HepG2 (cell line): ENCODE data around the gene ATP11A. TPM values are rescaled to one million over a fixed set of nuclear protein-coding genes. Genes with fewer than 3 reads are reported as not detected.

Source experiments
- ATAC-seq: fragments of 200-7000 bp; cut with Tn5 transposase; 3 replicates; pipeline ENCODE4 v1.9.1; 2020; ENCODE audit warnings: mild to moderate bottlenecking, moderate library complexity
- BruUV-seq: library from RNA; stranded (reverse); fragments of 400-500 nt; replicated peaks from 2 replicates; lab custom pipeline; 2021; lab: Mats Ljungman, UMichigan
- CTCF ChIA-PET: fragments of 300-600 bp; formaldehyde crosslinking; extraction: SDS; loops from one replicate; lab custom pipeline; 2021; ENCODE audit warnings: low total read pairs, inconsistent platforms, low intra/inter-chr PET ratio; lab: Yijun Ruan, JAX
- POLR2A ChIA-PET: fragments of 350-600 bp; sonication (Branson Sonifier 250); formaldehyde crosslinking; loops from one replicate; lab custom pipeline; 2020; ENCODE audit warnings: antibody characterized with exemption, inconsistent platforms; lab: Yijun Ruan, JAX
- DNase-seq: peaks from one replicate; pipeline ENCODE4 v3.0.0-alpha.2; 2015; ENCODE audit warnings: low spot score
- FAIRE-seq: peaks from 3 replicates; lab custom pipeline; 2011; peaks lifted over from hg19 to GRCh38; lab: Jason Lieb, UNC
- H2AFZ ChIP-seq: one replicate; pipeline ENCODE4 v1.6.1; 2011; ENCODE audit warnings: low read length, inconsistent platforms
- H3K27ac ChIP-seq: fragments of 300-600 bp; 3 replicates; pipeline ENCODE4 v1.8.0; 2011; ENCODE audit warnings: mixed run types, mild to moderate bottlenecking, mixed read lengths, low read length, inconsistent platforms; ENCODE audit not compliant: insufficient read depth; ENCODE audit errors: extremely low read length
- H3K27me3 ChIP-seq, 2 experiments: fragments of 200-600 bp in 1 of 2; 2 replicates in 1 of 2; 3 replicates in 1 of 2; pipeline versions ENCODE4 v1.6.0 to v1.8.0; 2011; ENCODE audit warnings: low read length in 2 of 2, mild to moderate bottlenecking in 2 of 2, moderate library complexity in 2 of 2, inconsistent platforms in 1 of 2; ENCODE audit not compliant: insufficient read depth in 2 of 2, control insufficient read depth in 1 of 2
- H3K36me3 ChIP-seq, 2 experiments: fragments of 200-600 bp in 1 of 2; replicated peaks in 1 of 2; 2 replicates in 1 of 2; 3 replicates in 1 of 2; pipeline versions ENCODE4 v1.5.1 to v1.8.0; 2011; ENCODE audit warnings: low read length in 2 of 2, inconsistent platforms in 1 of 2; ENCODE audit not compliant: insufficient read depth in 2 of 2, control insufficient read depth in 1 of 2
- H3K4me1 ChIP-seq: 2 replicates; pipeline ENCODE4 v1.5.1; 2012; ENCODE audit warnings: low read length, inconsistent platforms; ENCODE audit not compliant: insufficient read depth
- H3K4me2 ChIP-seq: 2 replicates; pipeline ENCODE4 v1.6.0; 2011; ENCODE audit warnings: low read depth, low read length, inconsistent platforms
- H3K4me3 ChIP-seq, 3 experiments: fragments of 200-600 bp in 1 of 3; sonication (generic), shearing (Covaris generic) in 1 of 3; replicated peaks in 1 of 3; 2 replicates each; pipeline ENCODE4 v1.5.1; 2011 to 2016; ENCODE audit warnings: low read length in 3 of 3, inconsistent platforms in 2 of 3, low read depth in 2 of 3, mild to moderate bottlenecking in 2 of 3, control low read depth in 1 of 3, mixed read lengths in 1 of 3; ENCODE audit not compliant: insufficient read depth in 1 of 3
- H3K79me2 ChIP-seq: one replicate; pipeline ENCODE4 v1.6.1; 2011; ENCODE audit warnings: low read length, inconsistent platforms; ENCODE audit not compliant: insufficient read depth
- H3K9ac ChIP-seq: 2 replicates; pipeline ENCODE4 v1.6.0; 2011; ENCODE audit warnings: mild to moderate bottlenecking, low read depth, low read length, inconsistent platforms; ENCODE audit not compliant: insufficient read depth
- H3K9me3 ChIP-seq: 2 replicates; pipeline ENCODE4 v1.5.1; 2012; ENCODE audit warnings: mild to moderate bottlenecking, low read length
- H4K20me1 ChIP-seq: 2 replicates; pipeline ENCODE4 v1.6.0; 2011; ENCODE audit warnings: inconsistent platforms, mild to moderate bottlenecking, low read length, moderate library complexity; ENCODE audit not compliant: insufficient read depth
- HDAC1 ChIP-seq: sonication (generic); formaldehyde crosslinking; IDR thresholded peaks from 2 replicates; pipeline ENCODE4 v1.5.1; 2020; ENCODE audit warnings: mild to moderate bottlenecking, missing genetic modification reagents
- JUN ChIP-seq: sonication (generic); formaldehyde crosslinking; IDR thresholded peaks from 2 replicates; pipeline ENCODE4 v1.4.0; 2020; ENCODE audit warnings: mild to moderate bottlenecking, missing genetic modification reagents
- KDM6A ChIP-seq: IDR thresholded peaks from 2 replicates; pipeline ENCODE4 v1.6.1; 2016; ENCODE audit warnings: low read depth
- MAFF ChIP-seq: IDR thresholded peaks from 2 replicates; pipeline ENCODE4 v1.6.1; 2011; ENCODE audit warnings: low read depth, low read length, improper control_type of control experiment
- MAFK ChIP-seq, 2 experiments: IDR thresholded peaks in 1 of 2; conservative IDR thresholded peaks in 1 of 2; 2 replicates each; pipeline ENCODE4 v1.6.1; 2011; ENCODE audit warnings: improper control_type of control experiment in 2 of 2, low read length in 2 of 2
- MBNL3 ChIP-seq: fragments of 250-450 bp; sonication (Bioruptor Pico); conservative IDR thresholded peaks from 2 replicates; pipeline ENCODE4 v1.8.0; 2022; ENCODE audit warnings: mild to moderate bottlenecking, inconsistent platforms
- NR2C2 ChIP-seq: sonication (generic); formaldehyde crosslinking; IDR thresholded peaks from 2 replicates; pipeline ENCODE4 v1.4.0; 2020; ENCODE audit warnings: missing genetic modification reagents, mild to moderate bottlenecking, moderate library complexity, borderline replicate concordance
- POLR2AphosphoS2 ChIP-seq: IDR thresholded peaks from 2 replicates; pipeline ENCODE4 v1.6.1; 2011; ENCODE audit warnings: low read depth, low read length, improper control_type of control experiment
- SNRNP70 ChIP-seq: fragments of 200-400 bp; formaldehyde crosslinking; IDR thresholded peaks from 2 replicates; pipeline ENCODE4 v1.6.1; 2017; ENCODE audit warnings: mild to moderate bottlenecking, low read depth, low read length, moderate library complexity
- U2AF2 ChIP-seq: fragments of 200-400 bp; formaldehyde crosslinking; IDR thresholded peaks from 2 replicates; pipeline ENCODE4 v1.6.1; 2017; ENCODE audit warnings: low read depth, mild to moderate bottlenecking, low read length
- ZMYM3 ChIP-seq: sonication (generic); formaldehyde crosslinking; IDR thresholded peaks from 2 replicates; pipeline ENCODE4 v1.5.1; 2020; ENCODE audit warnings: mild to moderate bottlenecking, missing genetic modification reagents
- ZMYM4 ChIP-seq: sonication (generic); formaldehyde crosslinking; IDR thresholded peaks from 2 replicates; pipeline ENCODE4 v1.8.1; 2023; ENCODE audit warnings: mild to moderate bottlenecking, missing genetic modification reagents
- ZNF10 ChIP-seq: sonication (generic); formaldehyde crosslinking; IDR thresholded peaks from 2 replicates; pipeline ENCODE4 v1.4.0; 2020; ENCODE audit warnings: mild to moderate bottlenecking, low read depth, missing genetic modification reagents, borderline replicate concordance
- WGBS: methylation state at CpG from one replicate; pipeline ENCODE4 v1.1.6; 2017; ENCODE audit warnings: low lambda C conversion rate; 5-methylcytosine and 5-hydroxymethylcytosine counted together
- in situ Hi-C: cut with HindIII; loops from 2 replicates; pipeline ENCODE4 v1.10.0; 2017; ENCODE audit warnings: low pct_unique_long_range_greater_than_20kb; ENCODE audit not compliant: extremely low pct_ligation_motif_present
- intact Hi-C: fragments of 100-400 bp; cut with micrococcal nuclease; formaldehyde crosslinking; loops from one replicate; pipeline ENCODE4 v1.10.0; 2022; ENCODE audit not compliant: unreplicated experiment
- polyA plus RNA-seq, 8 experiments: library from polyadenylated mRNA; depleted of rRNA in 3 of 8; stranded (reverse) in 7 of 8; unstranded in 1 of 8; fragments of >200 nt; fragmentation: Illumina TruSeq in 4 of 8; extraction: Trizol in 4 of 8; gene quantifications; 2 replicates each; pipeline versions ENCODE4 v1.2.1 to v1.2.3, GENCODE V29; 2011 to 2016; ENCODE audit warnings: low read depth in 4 of 8, missing spikeins in 1 of 8, mixed read lengths in 1 of 8; ENCODE audit not compliant: insufficient read depth in 1 of 8
- total RNA-seq, 5 experiments: library from RNA; depleted of rRNA; stranded (reverse); fragments of >200 nt; fragmentation: Illumina TruSeq; extraction: Trizol; gene quantifications; 2 replicates each; pipeline ENCODE4 v1.2.3, GENCODE V29; 2016; ENCODE audit warnings: low read depth in 1 of 5
- TF ChIP-seq, protein P1 (sequence below): sonication (generic); formaldehyde crosslinking; IDR thresholded peaks from 2 replicates; pipeline ENCODE4 v1.5.0; 2020; ENCODE audit warnings: missing genetic modification reagents, mild to moderate bottlenecking, borderline replicate concordance
- TF ChIP-seq, protein P2 (sequence below), 2 experiments: sonication (generic) in 1 of 2; formaldehyde crosslinking in 1 of 2; IDR thresholded peaks; 2 replicates each; pipeline versions ENCODE4 v1.5.1 to v1.6.1; 2011 to 2020; ENCODE audit warnings: borderline replicate concordance in 1 of 2, low read depth in 1 of 2, low read length in 1 of 2, mild to moderate bottlenecking in 1 of 2, missing genetic modification reagents in 1 of 2, moderate library complexity in 1 of 2
- TF ChIP-seq, protein P3 (sequence below): sonication (generic); formaldehyde crosslinking; IDR thresholded peaks from 2 replicates; pipeline ENCODE4 v1.5.0; 2020; ENCODE audit warnings: missing genetic modification reagents

The ATP11A gene
- total and polyA plus RNA-seq, 2 of the 13 experiments (the other 11 are each of a cell fraction or from before 2014, with no cell fraction given) = 18.4 to 20.1 TPM

GRCh38 chr13:112924365-112924764 lies 234.5 kb downstream of the ATP11A start:
- DNase-seq (no peak), ATAC-seq (no peak), FAIRE-seq (no peak)
- no peak overlapping the region for H3K4me2 ChIP-seq
- no peaks in the 10 kb centered on the region for H4K20me1 ChIP-seq
- intact Hi-C loops (no loop called here), in situ Hi-C loops (no loop called here)
- no TSS peak for BruUV-seq
- H2AFZ ChIP-seq = no peak overlapping the region
- no peak overlapping the region for H3K4me3 ChIP-seq
- POLR2A ChIA-PET = no interaction called here
- WGBS = 94% methylated on average over 2 of the region's 2 CpGs
- no peak for TF ChIP-seq U2AF2
- no peak for TF ChIP-seq MBNL3 (CRISPR knock-in tag)
- TF ChIP-seq, protein P1, sequence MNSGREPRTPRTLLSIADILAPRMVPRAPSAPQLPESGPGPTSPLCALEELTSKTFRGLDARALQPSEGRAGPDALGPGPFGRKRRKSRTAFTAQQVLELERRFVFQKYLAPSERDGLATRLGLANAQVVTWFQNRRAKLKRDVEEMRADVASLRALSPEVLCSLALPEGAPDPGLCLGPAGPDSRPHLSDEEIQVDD (CRISPR knock-in tag) = no peak
- peak; percentile 62; the same call in 1 of the 2 replicates for TF ChIP-seq MAFF
- TF ChIP-seq MAFK (conservative IDR thresholded peaks at IDR 0.05 in 1 of 2, IDR thresholded peaks at IDR 0.05 in 1 of 2; ENCODE audit: low read length in 2 of 2) = peak; percentile 63 to 77; a peak in 3 of 4 replicates
- H3K36me3 ChIP-seq = no peaks in the 10 kb centered on the region; a peak in 2 of 5 replicates
- 0 out of 2 replicates have a peak, but pooled peaks cover 4% of the 10 kb centered on the region for H3K9me3 ChIP-seq
- CTCF ChIA-PET = no interaction called here
- no peaks in the 10 kb centered on the region for H3K27me3 ChIP-seq
- no peak overlapping the region for H3K9ac ChIP-seq
- no peak overlapping the region for H3K27ac ChIP-seq
- H3K79me2 ChIP-seq = no peaks in the 10 kb centered on the region
- H3K4me1 ChIP-seq = peaks cover 40% of the 10 kb centered on the region

GRCh38 chr13:112926003-112926402 lies 236.2 kb downstream of the ATP11A start:
- no peaks in the 10 kb centered on the region for H3K79me2 ChIP-seq
- no peak overlapping the region for H3K9ac ChIP-seq
- intact Hi-C loops = no loop called here
- no peak overlapping the region for H3K4me3 ChIP-seq
- ChIA-PET POLR2A (no interaction called here), CTCF (no interaction called here)
- FAIRE-seq (no peak), DNase-seq (peak; percentile 56), ATAC-seq (peak; percentile 61)
- H3K27ac ChIP-seq = no peak overlapping the region
- no TSS peak for BruUV-seq
- 69% methylated on average over 15 of the region's 15 CpGs for WGBS
- no peak overlapping the region for H2AFZ ChIP-seq
- H3K4me1 ChIP-seq = peaks cover 57% of the 10 kb centered on the region
- H3K9me3 ChIP-seq = 0 out of 2 replicates have a peak, but pooled peaks cover 4% of the 10 kb centered on the region
- H4K20me1 ChIP-seq = no peaks in the 10 kb centered on the region
- H3K4me2 ChIP-seq = no peak overlapping the region
- no peaks in the 10 kb centered on the region for H3K27me3 ChIP-seq
- in situ Hi-C loops = no loop called here
- no peaks in the 10 kb centered on the region; a peak in 2 of 5 replicates for H3K36me3 ChIP-seq
- no peak for TF ChIP-seq ZNF10
- no peak for TF ChIP-seq SNRNP70
- no peak for TF ChIP-seq NR2C2 (CRISPR knock-in tag)
- TF ChIP-seq, protein P2, sequence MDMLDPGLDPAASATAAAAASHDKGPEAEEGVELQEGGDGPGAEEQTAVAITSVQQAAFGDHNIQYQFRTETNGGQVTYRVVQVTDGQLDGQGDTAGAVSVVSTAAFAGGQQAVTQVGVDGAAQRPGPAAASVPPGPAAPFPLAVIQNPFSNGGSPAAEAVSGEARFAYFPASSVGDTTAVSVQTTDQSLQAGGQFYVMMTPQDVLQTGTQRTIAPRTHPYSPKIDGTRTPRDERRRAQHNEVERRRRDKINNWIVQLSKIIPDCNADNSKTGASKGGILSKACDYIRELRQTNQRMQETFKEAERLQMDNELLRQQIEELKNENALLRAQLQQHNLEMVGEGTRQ (IDR thresholded peaks at IDR 0.05; ENCODE audit: low read depth, low read length) = no peak
- TF ChIP-seq, protein P2 (CRISPR knock-in tag; IDR thresholded peaks at IDR 0.05; ENCODE audit: borderline replicate concordance) = no peak
- TF ChIP-seq, protein P3, sequence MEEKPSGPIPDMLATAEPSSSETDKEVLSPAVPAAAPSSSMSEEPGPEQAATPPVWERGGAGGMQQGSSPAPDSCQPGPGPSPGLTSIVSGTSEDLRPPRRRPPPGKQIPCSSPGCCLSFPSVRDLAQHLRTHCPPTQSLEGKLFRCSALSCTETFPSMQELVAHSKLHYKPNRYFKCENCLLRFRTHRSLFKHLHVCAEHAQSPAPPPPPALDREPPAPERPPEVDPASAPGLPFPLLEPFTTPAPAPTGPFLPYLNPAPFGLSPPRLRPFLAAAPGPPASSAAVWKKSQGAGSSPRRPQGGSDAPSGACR (CRISPR knock-in tag) = no peak
- TF ChIP-seq HDAC1 (CRISPR knock-in tag) = 0 out of 2 replicates have a peak, but pooled peaks have one; percentile 24
- 0 out of 2 replicates have a peak, but pooled peaks have one; percentile 18 for TF ChIP-seq ZMYM3 (CRISPR knock-in tag)
- TF ChIP-seq KDM6A (CRISPR knock-in tag) = no peak
- TF ChIP-seq JUN (CRISPR knock-in tag) = no peak
- TF ChIP-seq POLR2AphosphoS2 = no peak
- TF ChIP-seq ZMYM4 (CRISPR knock-in tag) = no peak
